HepG2 (cell line): ENCODE measurements around the gene ANKLE1. TPM values are rescaled to one million over a fixed set of nuclear protein-coding genes. Genes with fewer than 3 reads are reported as not detected.

Experiments used
- GLI4 ChIP-seq: sonication (generic); formaldehyde crosslinking; IDR thresholded peaks from 2 replicates; pipeline ENCODE4 v1.5.1; 2020; ENCODE audit warnings: missing genetic modification reagents, mild to moderate bottlenecking, moderate library complexity, borderline replicate concordance
- HOXA9 ChIP-seq: sonication (generic); formaldehyde crosslinking; IDR thresholded peaks from 2 replicates; pipeline ENCODE4 v1.8.1; 2022; ENCODE audit warnings: missing genetic modification reagents, mild to moderate bottlenecking, moderate library complexity, borderline replicate concordance
- MAFK ChIP-seq, 2 experiments: IDR thresholded peaks in 1 of 2; conservative IDR thresholded peaks in 1 of 2; 2 replicates each; pipeline ENCODE4 v1.6.1; 2011; ENCODE audit warnings: improper control_type of control experiment in 2 of 2, low read length in 2 of 2
- MYPOP ChIP-seq: sonication (generic); formaldehyde crosslinking; IDR thresholded peaks from 2 replicates; pipeline ENCODE4 v1.8.1; 2023; ENCODE audit warnings: mild to moderate bottlenecking, moderate library complexity, missing genetic modification reagents
- NCOA2 ChIP-seq: sonication (generic); formaldehyde crosslinking; IDR thresholded peaks from 2 replicates; pipeline ENCODE4 v1.8.0; 2022; ENCODE audit warnings: inconsistent platforms
- POLR2G ChIP-seq: fragments of 200-400 bp; formaldehyde crosslinking; IDR thresholded peaks from 2 replicates; pipeline ENCODE4 v1.6.1; 2018; ENCODE audit warnings: mild to moderate bottlenecking, low read depth, low read length, moderate library complexity
- SNAPC4 ChIP-seq: sonication (generic); formaldehyde crosslinking; IDR thresholded peaks from 2 replicates; pipeline ENCODE4 v1.4.0; 2020; ENCODE audit warnings: mild to moderate bottlenecking, missing genetic modification reagents
- TOPORS ChIP-seq: sonication (generic); formaldehyde crosslinking; IDR thresholded peaks from 2 replicates; pipeline ENCODE4 v1.8.0; 2023; ENCODE audit warnings: mild to moderate bottlenecking, missing genetic modification reagents
- UBTF ChIP-seq: sonication (generic); formaldehyde crosslinking; IDR thresholded peaks from 2 replicates; pipeline ENCODE4 v1.4.0; 2020; ENCODE audit warnings: mild to moderate bottlenecking, missing genetic modification reagents
- ZBED4 ChIP-seq: sonication (generic); formaldehyde crosslinking; IDR thresholded peaks from 2 replicates; pipeline ENCODE4 v1.4.0; 2020; ENCODE audit warnings: missing genetic modification reagents, borderline replicate concordance
- ZBTB20 ChIP-seq: sonication (generic); formaldehyde crosslinking; IDR thresholded peaks from 2 replicates; pipeline ENCODE4 v1.8.1; 2023; ENCODE audit warnings: missing genetic modification reagents, low read depth, mild to moderate bottlenecking, borderline replicate concordance
- ZFYVE20 ChIP-seq: sonication (generic); formaldehyde crosslinking; IDR thresholded peaks from 2 replicates; pipeline ENCODE4 v1.8.0; 2023; ENCODE audit warnings: low read depth, mild to moderate bottlenecking, moderate library complexity, missing genetic modification reagents, borderline replicate concordance
- ZNF136 ChIP-seq: sonication (generic); formaldehyde crosslinking; IDR thresholded peaks from 2 replicates; pipeline ENCODE4 v1.8.1; 2022; ENCODE audit warnings: low read depth, mild to moderate bottlenecking, moderate library complexity, missing genetic modification reagents
- ZNF230 ChIP-seq: sonication (generic); formaldehyde crosslinking; IDR thresholded peaks from 2 replicates; pipeline ENCODE4 v1.4.0; 2020; ENCODE audit warnings: mild to moderate bottlenecking, missing genetic modification reagents
- polyA plus RNA-seq, 8 experiments: library from polyadenylated mRNA; depleted of rRNA in 3 of 8; stranded (reverse) in 7 of 8; unstranded in 1 of 8; fragments of >200 nt; fragmentation: Illumina TruSeq in 4 of 8; extraction: Trizol in 4 of 8; gene quantifications; 2 replicates each; pipeline versions ENCODE4 v1.2.1 to v1.2.3, GENCODE V29; 2011 to 2016; ENCODE audit warnings: low read depth in 4 of 8, missing spikeins in 1 of 8, mixed read lengths in 1 of 8; ENCODE audit not compliant: insufficient read depth in 1 of 8
- total RNA-seq, 5 experiments: library from RNA; depleted of rRNA; stranded (reverse); fragments of >200 nt; fragmentation: Illumina TruSeq; extraction: Trizol; gene quantifications; 2 replicates each; pipeline ENCODE4 v1.2.3, GENCODE V29; 2016; ENCODE audit warnings: low read depth in 1 of 5

The ANKLE1 gene
- total and polyA plus RNA-seq, 2 of the 13 experiments (the other 11 are each of a cell fraction or from before 2014, with no cell fraction given), result 0.69 to 1.5 TPM

- TF ChIP-seq UBTF (CRISPR knock-in tag), result peak; percentile 32; the same call in 1 of the 2 replicates
- 0 out of 2 replicates have a peak, but pooled peaks have one; percentile 29 for TF ChIP-seq GLI4 (CRISPR knock-in tag)
- no peak; the same call in 1 of the 2 replicates for TF ChIP-seq ZNF230
- peak; percentile 58; the same call in 1 of the 2 replicates for TF ChIP-seq ZBTB20 (CRISPR knock-in tag)
- TF ChIP-seq POLR2G, result peak; percentile 80
- no peak for TF ChIP-seq ZBED4 (CRISPR knock-in tag)
- no peak for TF ChIP-seq TOPORS (CRISPR knock-in tag)
- no peak for TF ChIP-seq HOXA9 (CRISPR knock-in tag)
- TF ChIP-seq SNAPC4 (CRISPR knock-in tag), result peak; percentile 73; the same call in 1 of the 2 replicates
- no peak for TF ChIP-seq ZNF136 (CRISPR knock-in tag)
- no peak for TF ChIP-seq NCOA2 (CRISPR knock-in tag)
- TF ChIP-seq MYPOP (CRISPR knock-in tag), result 0 out of 2 replicates have a peak, but pooled peaks have one; percentile 4
- TF ChIP-seq ZFYVE20 (CRISPR knock-in tag), result no peak
- no peak for TF ChIP-seq MAFK (conservative IDR thresholded peaks at IDR 0.05 in 1 of 2, IDR thresholded peaks at IDR 0.05 in 1 of 2; ENCODE audit: low read length in 2 of 2)
These were observed 27.7 kb downstream of the ANKLE1 start, which contains the start of gene DDA1 (continued) for GRCh38 chr19:17309198-17309964.
